Stimulated activated CD8-positive, alpha-beta memory T cell treated with anti-CD3 and anti-CD28 coated beads, Interleukin-7, amount 100 ng/mL, for 4 hours (primary cell): ENCODE results near the gene DLK2.
"Not testable (repeated sequence)": the region's sequence is repeated elsewhere in the genome, so short reads cannot be mapped to it uniquely, and the experiment has no call there.

ENCODE experiments used
- DNase-seq, 2 donors: peaks; one replicate each; pipeline ENCODE4 v3.0.0-alpha.2; 2020; ENCODE audit warnings: low read depth in 2 of 2

The DLK2 gene, protein sequence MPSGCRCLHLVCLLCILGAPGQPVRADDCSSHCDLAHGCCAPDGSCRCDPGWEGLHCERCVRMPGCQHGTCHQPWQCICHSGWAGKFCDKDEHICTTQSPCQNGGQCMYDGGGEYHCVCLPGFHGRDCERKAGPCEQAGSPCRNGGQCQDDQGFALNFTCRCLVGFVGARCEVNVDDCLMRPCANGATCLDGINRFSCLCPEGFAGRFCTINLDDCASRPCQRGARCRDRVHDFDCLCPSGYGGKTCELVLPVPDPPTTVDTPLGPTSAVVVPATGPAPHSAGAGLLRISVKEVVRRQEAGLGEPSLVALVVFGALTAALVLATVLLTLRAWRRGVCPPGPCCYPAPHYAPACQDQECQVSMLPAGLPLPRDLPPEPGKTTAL

GRCh38 chr6:43455531-43456428 lies at the start of gene DLK2:
TSS of gene DLK2 (minus strand) at chr6:43455548. CDS start at chr6:43454825, 723 bp downstream.
- peak; percentile 61 to 65 for DNase-seq

- no peak for DNase-seq
These were observed 48.1 kb upstream of the DLK2 start for GRCh38 chr6:43503443-43503842.

DNA sequence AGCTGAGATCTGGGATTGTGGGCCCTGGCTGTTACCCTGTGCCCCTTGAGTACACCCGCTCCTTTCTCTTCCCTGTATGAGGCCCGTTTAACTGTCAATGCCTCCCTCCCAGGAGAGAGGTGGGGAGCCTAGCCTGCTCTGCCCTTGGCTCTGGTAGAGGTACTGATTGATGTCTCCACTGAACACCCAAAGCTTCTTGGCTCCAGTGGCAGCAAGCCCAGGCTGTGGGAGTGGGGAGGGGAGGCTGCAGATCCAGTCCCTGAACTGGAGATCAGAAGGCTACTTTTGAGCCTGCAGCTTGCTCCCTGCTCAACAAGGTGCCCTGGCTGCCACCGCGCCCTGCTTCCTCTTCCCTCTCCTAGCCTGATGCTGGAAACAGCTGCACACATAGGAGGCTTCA lies 47.3 kb upstream of the DLK2 start:
- no peak for DNase-seq

DNA sequence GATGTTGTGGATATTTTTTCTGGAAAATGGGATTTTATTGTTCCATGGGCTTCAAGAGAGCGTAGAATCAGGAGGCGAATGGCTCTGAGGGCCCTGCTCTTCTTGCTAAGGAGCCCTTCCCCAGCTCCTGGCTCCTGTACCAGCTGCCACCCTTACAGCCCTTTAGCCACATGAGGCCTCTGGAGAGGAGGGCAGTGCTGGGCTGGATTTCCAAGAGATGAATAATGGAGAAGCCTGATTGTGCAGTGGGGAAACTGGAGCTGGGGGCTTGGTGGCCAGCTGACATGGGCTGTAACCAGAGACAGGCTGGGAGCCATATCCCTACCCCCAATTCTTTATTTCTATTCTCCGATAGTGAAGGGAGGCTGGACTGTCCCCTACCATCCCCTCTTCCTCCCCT lies 45.6 kb upstream of the DLK2 start:
- DNase-seq = no peak

DNA sequence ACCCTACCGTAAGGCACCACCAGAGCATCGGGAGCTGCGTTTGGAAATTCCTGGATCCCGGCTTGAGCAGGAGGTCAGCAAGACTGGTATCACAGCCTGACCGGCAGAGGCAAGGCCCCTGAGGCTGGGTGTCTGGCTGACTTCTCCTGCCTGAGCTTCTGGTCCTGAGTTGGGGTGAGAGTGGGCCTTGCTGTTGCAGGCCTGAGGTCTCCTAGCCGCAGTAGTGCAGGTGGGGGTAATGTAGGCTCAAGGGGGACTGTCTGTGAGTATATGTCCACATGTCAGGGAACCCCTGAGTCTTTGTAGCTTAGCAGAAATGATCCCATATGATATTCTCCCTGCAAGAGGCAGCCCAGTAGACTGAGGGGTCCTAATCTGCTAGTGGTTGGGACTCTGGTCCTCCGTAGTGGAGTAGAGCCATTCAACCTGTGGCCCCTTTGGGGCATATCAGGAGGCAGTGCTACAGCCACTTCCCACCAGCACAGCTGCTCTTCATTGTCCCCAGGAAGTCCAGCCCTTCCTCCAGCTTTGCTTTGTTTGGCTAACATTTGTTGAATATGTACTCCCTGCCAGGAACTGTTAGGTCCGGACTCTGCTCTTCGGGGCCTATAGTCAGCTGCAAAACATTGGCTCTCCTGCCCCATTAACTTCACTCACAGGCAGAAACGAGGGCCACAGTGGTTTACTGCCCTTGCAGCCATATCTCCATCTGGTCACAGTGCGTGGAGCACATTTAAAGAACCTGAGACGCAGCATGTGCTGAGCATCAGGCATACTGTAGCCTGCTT lies 43.9 kb upstream of the DLK2 start:
- DNase-seq = no peak

GRCh38 chr6:43498291-43498690 lies 42.9 kb upstream of the DLK2 start:
- not testable (repeated sequence) for DNase-seq

- no peak for DNase-seq
These were observed 42.3 kb upstream of the DLK2 start for GRCh38 chr6:43497689-43498088.

DNA sequence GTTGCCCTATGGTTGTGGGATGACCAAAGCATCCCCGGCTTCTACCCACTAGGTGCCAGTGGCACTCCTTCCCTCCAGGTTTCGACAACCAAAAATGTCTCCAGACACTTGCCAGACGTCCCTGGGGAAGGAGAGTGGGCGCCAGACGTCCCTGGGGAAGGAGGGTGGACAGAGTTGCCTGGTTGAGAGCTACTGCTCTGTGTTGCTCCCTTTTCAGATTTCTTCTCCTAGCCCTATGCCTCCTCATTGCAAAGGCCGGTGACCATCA lies 41.7 kb upstream of the DLK2 start:
- DNase-seq = no peak

DNA sequence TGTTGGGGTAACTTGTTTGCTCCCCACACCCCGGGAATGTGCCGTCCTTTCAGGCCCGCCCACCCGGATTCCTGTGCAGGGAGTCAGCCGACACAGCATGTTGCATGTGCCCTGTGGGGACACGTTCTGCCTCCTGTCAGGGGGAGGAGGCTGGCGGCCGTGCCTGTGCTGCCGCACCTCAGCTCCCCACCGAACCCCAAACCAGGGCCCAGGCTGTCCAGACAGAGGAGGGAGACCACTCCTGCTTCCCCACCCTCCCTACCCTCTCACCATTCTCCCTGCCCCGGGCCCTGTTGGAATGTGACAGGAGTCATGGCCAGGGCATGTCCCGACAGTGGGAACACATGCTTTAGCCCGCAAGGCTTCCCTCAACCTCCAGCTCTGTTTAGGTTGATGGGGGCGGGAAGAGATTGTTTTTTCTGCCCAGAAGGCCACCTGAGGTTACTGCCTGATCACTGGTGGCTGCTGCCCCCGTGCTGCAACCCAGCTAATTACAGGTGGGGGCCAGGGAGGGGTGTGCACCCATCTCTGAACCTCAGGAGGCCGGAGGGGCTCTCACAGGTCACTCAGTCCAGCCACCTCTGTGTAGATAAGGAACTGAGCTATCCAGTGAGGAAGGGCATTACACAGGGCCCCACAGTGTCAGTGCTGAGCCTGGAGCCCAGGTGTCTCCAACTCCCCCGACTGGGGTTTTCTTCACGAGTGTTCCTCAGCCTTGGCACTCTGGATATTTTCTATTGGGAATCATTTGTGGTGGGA lies 41.2 kb upstream of the DLK2 start:
- no peak for DNase-seq

DNA sequence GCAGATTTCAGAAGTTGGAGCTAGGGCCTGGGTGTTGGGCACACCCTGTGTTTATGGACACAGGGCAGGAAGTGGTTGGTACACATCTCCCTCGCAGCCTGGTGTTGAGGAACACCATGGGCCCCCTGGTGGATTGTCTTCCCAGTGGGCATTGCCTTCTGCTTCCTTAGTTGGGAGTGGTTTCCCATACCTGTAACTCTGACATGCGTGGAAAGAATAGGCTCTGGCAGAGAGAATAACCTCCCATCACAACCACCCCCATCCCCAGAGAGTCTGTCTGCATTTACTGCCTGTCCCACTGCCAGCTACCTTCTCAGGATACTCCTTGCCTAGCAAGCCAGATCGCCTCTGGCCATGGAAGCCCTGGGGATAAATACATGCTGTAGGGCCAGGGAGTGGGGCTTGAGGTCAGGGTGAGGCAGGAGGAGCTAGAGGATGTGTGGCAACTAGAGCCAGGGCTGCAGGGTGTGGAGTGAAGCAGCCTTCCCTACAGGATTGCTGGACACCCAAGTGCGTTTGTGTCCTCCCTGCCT lies 40.1 kb upstream of the DLK2 start:
- DNase-seq = no peak

- DNase-seq = no peak
These were observed 39.4 kb upstream of the DLK2 start for GRCh38 chr6:43494766-43495165.

DNA sequence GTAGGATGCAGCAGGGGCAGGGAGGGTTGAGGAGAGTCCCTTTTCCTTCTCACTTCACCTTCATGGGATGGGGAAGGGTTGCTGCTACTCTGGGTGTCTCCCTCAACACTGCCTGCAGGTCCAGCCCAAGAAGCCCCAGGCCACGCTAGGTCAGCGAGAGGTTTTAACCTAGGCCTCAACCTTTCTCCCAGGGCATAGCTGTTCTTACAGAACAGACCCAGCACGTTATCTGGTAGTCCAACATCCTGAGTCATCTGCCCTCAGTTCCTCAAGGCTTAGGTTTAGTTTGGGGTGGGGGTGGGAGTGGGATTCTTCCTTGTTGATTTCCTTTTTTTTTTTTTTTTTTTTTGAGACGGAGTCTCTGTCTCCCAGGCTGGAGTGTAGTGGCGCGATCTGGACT lies 39.0 kb upstream of the DLK2 start:
- no peak for DNase-seq

DNA sequence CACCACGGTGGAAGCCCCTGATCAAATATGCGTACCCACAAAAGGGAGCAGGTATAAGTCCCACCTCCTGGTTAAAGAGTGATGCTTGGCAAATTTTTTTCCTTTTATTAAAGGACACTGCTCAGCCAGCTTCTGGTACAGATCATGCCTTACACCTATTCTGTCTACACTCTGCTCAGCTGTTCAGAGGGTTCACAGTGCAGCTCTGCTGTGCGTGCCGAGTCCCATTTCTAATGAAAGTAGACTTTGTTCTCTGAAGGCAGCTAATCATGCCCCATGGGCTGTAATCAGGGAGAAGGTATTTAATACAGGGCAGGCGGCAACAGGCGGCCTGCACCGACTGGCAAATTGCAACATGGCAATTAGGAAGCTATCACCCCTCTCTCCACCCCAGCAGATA lies 38.5 kb upstream of the DLK2 start:
- no peak for DNase-seq

DNA sequence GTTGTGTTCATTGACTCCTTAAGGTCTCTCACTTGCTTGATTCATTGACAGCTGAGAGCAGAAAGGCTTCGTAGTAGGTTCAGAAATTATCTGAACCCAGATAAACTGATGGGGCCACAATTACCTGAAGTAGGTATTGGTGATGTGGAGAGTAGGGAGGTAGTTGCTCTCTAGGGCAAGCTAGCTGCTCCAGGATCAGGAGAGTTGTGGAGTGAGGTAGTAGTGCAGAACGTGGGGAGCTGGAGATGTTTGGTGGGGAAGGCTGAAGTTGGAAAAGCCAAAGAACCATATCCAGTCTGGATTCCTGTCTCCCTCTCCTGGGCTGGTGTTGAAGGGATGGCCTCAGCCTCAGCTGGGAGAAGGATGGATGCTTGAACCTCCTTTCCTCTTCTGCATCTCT lies 37.9 kb upstream of the DLK2 start:
- no peak for DNase-seq

DNA sequence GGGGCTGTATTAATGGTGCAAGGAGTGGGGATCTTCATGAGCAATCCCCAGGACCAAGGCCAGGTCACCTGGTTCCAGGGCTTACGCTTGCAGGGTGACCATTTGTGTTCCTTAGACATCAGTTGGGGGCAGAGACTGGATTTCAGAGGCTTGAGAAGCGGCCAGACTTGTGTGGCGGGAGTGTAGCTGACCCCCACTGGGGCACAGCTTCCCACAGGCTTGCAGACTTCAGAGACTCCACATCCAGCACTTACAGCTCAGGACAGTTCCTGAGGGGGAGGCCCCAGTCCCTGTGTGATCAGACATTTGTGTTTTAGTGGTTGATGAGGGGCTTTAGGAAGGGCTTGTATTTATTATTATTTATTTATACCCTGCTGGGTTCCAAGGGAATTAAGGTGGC lies 37.3 kb upstream of the DLK2 start:
- DNase-seq = no peak

- no peak for DNase-seq
These were observed 36.7 kb upstream of the DLK2 start for GRCh38 chr6:43491750-43492661.

- no peak for DNase-seq
These were observed 35.2 kb upstream of the DLK2 start for GRCh38 chr6:43490523-43490939.

GRCh38 chr6:43489277-43490072 lies 34.1 kb upstream of the DLK2 start:
- DNase-seq = no peak

DNA sequence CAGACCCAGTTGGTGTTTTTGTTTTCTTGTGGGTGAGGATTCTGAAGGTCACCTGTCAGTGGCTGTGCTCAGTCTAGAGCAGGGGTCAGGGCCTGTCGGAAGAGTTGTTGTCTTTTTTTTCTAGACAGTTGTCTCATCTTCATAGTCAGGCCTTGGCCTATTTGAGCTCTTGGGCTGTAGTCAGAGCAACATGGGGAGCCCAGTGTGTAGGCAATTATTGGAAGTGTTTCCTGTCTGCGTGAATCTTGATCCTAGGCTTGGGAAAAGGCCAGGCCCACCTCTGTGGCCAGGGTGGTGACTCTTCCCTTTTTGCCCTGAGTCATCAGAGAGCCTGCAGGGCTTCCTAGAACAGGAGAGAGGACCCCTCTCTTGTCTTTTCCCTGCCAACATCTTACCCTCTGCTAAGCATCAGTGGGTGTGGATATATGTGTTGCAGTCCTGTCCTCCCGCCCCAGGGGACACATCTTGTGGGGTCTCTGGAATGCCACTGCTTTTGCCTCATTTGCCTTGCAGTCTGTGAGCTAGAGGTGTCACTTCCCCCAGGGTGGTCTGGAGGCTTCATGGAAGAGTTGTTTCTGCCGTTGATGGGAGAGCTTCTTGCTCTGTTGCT lies 33.4 kb upstream of the DLK2 start:
- no peak for DNase-seq
